ENCODE results near the gene HOXC4.
"Not testable (repeated sequence)": the region's sequence is repeated elsewhere in the genome, so short reads cannot be mapped to it uniquely, and the experiment has no call there.

HOXC4 gene

GRCh38 chr12:54042033-54042432 is 11.6 kb upstream of the HOXC4 start:
- DNase-seq = not testable (repeated sequence)

DNA sequence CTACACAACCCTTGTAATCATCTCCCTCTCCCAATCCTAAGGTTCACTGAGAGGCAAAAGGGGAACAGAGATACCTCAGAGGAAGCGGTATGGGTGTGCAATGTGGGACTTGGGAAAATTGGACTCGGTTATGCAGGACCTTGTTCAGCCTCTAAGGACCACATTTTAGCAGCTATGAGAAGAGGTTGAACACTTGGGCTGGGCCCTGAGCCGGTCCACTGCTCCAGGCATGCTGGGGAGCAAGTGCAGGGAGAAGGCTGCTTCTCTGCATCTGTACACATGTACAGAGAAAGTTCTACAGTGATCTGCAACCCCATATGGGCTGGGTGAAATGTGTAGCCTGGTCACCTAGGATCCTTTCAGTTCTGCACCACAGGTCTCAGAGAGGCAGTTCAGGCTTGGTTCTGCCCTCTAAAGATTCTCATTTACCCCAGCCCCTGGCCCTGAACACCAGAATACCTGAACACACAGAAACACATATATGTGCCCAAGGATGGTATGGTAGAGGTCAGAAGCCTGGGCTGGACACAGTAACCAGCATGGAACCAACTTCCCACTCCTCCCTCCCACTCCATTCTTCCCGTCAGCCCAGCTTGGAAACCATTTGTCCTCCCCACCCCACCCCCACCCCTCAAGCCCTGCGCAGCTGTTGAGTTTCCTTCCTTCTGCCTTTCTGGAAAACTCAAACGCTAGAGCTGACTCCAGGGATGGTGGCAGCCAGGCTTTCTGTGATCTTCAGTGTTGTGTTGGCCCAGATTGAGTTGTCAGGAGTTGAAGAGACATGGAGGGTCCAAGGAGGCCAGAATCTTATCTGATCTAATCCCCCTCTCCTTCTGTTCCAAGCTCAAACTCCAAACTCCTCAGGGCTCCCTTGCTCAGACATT is 10.4 kb upstream of the HOXC4 start:
- DNase-seq = no peak

DNA sequence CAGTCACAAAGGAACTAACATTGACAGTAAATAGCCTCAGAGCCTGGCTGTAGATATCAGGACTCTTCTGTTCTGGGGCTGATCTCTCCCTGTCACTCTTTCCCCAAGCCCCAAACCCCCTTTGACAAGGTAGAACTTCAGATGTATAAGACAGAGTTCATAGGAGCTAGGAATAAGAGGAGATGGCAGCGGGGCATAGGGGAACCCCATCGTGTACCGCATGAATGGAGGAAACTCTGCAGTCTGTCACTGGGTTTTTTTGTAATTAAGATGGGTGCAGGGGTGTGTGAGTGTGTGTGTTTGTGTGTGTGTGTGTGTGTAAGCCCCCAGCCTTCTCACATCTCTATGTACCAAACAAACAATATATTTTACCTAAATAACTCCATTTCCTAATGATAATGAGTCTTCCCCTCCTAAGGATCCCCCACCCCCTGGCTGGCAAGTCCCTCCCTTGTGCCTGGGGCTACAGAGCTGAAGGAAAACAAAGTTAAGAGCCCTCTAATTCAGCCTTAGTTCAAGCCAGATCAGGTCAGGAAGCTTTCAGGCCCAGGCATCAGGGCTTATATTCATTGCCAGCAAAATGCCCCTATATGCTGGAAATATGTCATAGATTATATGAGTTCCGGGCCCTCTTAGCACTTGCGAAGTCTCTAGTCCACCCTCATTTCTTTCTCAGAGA is 9.1 kb upstream of the HOXC4 start:
- no peak for DNase-seq

- DNase-seq = no peak
Observed at GRCh38 chr12:54045401-54045800, 8.2 kb upstream of the HOXC4 start.

DNA sequence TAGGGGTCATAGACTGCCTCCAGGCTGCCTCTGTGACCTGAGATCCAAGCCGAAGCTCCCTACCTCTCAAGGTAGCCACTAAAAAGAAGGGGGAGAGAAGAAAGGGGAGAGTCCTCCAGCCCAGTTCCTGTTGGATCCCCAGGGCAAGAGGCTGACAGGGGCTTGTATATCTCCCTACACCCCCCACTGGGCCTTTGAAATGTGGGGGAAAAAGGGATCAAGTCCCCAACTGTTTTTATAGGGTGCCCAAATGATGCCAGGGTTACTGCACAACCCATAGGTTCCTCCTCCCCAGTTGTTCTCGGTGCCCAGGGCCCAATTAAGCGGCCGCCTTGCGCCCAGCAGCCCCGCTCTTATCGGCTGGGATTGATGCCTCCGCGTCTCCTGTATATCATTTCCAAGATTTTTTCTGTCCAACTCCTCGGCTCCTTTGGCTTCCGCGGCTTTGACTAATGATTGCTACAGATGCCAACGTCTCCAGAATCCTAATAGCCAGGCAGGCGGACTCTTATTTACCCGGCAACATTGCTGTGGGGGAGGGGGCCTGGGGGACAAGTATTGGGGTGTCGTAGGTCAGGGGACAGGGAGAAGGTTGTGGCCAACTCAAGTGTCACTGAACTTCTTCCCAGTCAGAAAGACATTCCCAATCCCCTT is 7.6 kb upstream of the HOXC4 start:
- DNase-seq = no peak

DNA sequence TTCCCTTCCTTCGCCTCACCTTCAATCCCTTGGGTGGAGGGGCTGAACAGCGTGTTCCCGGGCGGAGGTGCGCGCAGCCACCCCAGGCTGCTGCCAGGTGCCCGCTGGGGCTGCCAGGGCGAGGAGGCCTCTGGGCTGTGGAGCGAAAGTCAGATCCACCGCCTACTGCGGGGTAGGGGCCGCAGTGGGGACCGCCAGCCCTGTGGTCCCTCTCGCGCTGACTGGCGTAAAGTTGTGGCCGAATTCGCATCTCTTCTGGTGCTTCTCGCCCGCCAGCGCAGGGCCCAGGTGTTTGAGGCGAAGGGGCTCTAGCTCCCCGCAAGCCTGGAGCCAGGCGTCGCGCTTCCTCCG is 6.9 kb upstream of the HOXC4 start:
- DNase-seq = no peak

DNA sequence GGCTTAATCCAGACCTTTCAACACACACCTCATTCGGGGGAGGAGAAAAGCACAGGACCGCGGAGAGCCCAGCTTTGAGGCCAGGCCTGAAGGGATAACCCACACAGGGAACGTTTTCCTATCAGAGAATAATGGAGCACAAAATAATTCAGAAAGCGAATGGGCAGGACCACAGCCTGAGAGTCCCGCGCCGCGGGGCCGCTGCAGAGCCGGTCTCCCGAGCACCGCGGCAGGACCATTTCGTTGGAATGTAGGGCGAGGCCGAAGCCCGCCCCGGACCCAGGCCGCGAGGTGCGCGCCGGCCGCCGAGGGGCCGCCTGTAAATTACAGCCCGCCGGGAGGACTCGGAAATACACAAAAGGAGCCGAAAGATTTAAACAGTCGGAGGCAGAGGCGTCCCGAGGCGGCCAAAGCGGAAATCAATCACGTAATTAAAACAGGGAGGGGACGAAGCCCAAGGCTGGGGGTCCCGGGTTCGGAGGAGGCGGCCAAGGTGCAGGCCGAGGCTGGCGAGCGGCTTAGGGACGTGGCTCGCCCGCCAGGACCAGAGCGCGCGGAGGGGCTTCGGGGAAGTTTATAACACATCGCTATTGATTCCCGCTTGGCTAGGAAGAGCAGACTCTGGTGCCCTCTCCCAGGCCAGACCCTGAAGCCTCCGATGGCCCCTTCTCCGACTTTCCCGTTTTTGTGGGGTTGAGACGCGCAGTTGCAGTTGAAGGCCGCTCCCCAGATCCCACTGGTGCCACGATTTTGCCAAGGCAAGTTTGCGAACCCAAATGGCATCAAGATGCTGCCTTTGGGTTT is 6.3 kb upstream of the HOXC4 start:
- DNase-seq = no peak

DNA sequence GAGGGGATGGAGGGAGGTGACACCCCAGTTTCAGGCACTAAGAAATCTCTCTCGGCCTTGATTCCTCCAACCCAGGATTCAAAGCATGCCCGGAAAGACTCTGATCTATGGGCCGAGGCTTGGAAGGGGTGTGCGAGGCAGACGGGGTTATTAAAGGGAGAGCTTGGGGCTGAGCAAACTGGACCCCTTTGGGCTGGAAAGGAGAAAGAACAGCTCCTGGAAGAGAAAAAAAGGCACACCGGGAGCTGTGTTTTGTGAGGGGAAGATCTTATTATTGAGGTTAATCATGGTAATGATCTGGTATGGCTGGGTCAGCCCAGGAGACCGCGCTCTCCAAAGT is 5.7 kb upstream of the HOXC4 start:
- no peak for DNase-seq

GRCh38 chr12:54048406-54049093 is 5.1 kb upstream of the HOXC4 start:
- no peak for DNase-seq

DNA sequence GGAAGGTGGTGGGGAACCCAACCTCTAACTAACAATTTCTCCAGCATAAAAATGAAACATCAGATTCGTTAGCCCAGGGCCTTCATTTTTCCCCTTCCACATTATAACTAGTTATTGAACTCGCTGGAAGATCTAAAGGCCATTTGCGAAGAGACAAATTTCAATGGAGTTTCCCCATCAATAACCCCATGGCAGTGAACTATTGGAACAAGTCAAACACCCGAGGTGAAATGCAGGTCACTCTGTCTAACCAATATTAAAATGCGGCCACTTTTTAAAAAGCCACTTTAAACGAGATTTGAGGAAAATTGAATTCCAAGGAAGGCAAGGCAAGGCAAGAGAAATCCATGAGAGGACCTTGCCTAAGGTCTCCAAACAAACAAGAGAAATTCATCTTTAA is 4.5 kb upstream of the HOXC4 start:
- DNase-seq = no peak

- DNase-seq = no peak
Observed at GRCh38 chr12:54050482-54050810, 3.2 kb upstream of the HOXC4 start.

- DNase-seq = no peak
Observed at GRCh38 chr12:54051026-54051842, 2.4 kb upstream of the HOXC4 start.

GRCh38 chr12:54051874-54052437 is 1.7 kb upstream of the HOXC4 start:
- no peak for DNase-seq

DNA sequence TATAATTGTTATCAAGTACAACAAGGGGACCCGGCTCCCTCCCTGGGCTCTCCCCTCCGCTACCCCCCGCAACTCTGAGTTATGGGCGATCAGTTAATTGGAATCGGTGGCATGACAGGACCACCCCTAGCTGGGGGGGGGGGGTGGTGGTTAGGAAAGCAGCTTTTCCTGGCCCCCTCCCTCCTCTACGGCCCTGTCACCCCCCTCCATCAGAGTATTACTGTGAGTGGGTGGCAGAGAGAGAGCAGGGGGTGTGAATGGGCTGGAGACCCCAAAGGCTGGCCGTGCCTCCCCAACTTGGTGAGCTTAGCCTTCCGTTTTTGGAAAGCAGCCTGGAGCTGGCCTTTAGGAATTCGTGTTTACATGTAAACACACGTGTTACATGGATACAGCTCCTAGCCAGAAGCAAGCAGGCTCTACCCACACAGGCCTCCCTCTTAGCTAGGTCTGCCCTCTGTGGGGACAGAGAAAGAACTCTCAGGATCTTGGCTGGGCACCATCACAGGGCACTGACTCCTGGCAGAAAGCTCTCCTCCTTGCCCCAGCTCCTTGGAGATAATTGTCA is 1.1 kb upstream of the HOXC4 start:
- DNase-seq = no peak

DNA sequence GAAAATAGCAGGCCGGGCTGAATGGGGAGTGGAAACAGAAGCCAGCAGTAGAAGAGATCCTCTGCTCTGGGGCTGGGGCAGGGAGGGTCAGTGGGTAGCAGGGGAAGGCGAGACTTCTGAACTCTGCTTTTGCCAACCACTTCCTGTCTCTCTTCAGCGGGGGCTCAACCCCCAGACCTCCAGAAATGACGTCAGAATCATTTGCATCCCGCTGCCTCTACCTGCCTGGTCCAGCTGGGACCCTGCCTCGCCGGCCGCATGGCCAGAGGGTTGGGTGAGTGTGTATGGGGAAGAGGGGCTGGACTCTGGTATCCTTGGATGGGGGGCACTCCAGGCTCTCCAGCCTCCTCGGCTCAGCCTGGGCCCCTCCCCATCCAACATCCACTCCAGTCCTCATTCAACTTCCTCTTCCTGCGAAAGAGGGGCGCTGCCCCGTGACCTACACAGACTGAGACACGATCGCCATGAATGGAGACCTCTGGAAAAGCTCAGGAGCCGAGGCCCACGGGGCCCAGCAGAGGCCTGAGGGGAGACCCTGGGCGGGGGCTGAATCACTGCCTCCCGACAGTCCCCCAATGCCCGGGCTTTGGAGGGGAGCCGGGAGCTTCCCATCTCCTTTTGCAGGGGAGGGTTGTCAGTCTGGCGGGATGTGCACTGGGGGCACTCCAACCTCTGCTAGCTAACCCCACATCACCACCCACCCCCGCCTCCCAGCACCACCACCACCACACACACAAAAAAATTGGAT is 458 bp upstream of the HOXC4 start:
- DNase-seq = no peak

DNA sequence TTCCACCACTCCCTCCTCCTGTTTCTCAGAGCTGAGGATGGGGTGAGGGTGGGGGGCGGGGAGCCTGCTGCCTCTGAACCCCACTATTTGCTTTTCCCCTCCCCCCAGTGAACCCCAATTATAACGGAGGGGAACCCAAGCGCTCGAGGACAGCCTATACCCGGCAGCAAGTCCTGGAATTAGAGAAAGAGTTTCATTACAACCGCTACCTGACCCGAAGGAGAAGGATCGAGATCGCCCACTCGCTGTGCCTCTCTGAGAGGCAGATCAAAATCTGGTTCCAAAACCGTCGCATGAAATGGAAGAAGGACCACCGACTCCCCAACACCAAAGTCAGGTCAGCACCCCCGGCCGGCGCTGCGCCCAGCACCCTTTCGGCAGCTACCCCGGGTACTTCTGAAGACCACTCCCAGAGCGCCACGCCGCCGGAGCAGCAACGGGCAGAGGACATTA is 1.1 kb downstream of the HOXC4 start:
- DNase-seq = no peak

GRCh38 chr12:54055552-54055951 is 1.9 kb downstream of the HOXC4 start:
- DNase-seq = no peak

GRCh38 chr12:54056110-54056509 is 2.5 kb downstream of the HOXC4 start:
- DNase-seq = no peak

GRCh38 chr12:54058128-54058768 is 4.6 kb downstream of the HOXC4 start:
- no peak for DNase-seq

DNA sequence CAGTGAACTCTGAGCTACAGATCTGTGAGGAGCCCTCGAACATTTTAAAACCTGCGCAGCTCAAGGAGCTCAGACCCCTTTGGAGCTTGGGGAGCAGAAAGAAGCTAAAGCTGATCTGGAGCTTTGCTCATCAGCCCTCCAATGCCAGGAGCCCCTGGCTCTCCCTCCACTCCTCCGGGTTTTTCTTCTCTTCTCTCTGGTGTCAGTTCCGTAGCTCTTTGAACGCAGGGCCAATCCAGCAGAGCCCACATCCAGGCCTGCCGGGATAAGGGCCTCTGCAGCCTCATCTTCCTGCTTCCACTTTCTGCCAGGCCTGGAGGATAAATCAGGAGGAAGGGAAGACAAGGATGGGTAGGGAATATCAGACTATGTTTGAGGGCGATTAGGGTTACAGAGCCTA is 6.0 kb downstream of the HOXC4 start:
- DNase-seq = no peak

Data from NCI-H187 treated with DMSO at 0.1 percent for 48 hours (cell line).